ENCODE results near the gene CADM4. TPM values are rescaled to one million over a fixed set of nuclear protein-coding genes. Genes with fewer than 3 reads are reported as not detected.

The CADM4 gene
- total and polyA plus RNA-seq, 9 of the 15 experiments (the other 6 are each of a cell fraction or from before 2014, with no cell fraction given) = 0.03 to 4.6 (median 1.3) TPM

- TF ChIP-seq HMGXB4 (CRISPR knock-in tag; IDR thresholded peaks at IDR 0.05) (no peak), UBTF (IDR thresholded peaks at IDR 0.05; ENCODE audit: borderline replicate concordance in 1 of 2, low read depth in 2 of 2, low read length in 2 of 2) (no peak), E2F4 (CRISPR knock-in tag; IDR thresholded peaks at IDR 0.05; ENCODE audit: low read depth) (no peak), ZNF217 (CRISPR knock-in tag; IDR thresholded peaks at IDR 0.05) (no peak), HDGF (IDR thresholded peaks at IDR 0.05) (no peak), FOXJ2 (tag; IDR thresholded peaks at IDR 0.05) (no peak), MAZ (CRISPR knock-in tag; conservative IDR thresholded peaks at IDR 0.05 in 1 of 2, IDR thresholded peaks at IDR 0.05 in 1 of 2) (no peak), ZNF507 (tag; conservative IDR thresholded peaks at IDR 0.05) (no peak), PML (IDR thresholded peaks at IDR 0.05; ENCODE audit: low read length) (no peak), TFE3 (CRISPR knock-in tag; IDR thresholded peaks at IDR 0.05) (no peak), ILK (tag; IDR thresholded peaks at IDR 0.05; ENCODE audit: borderline replicate concordance, low read depth) (no peak), ZNF717 (CRISPR knock-in tag; IDR thresholded peaks at IDR 0.05) (no peak), BRD4 (IDR thresholded peaks at IDR 0.05) (no peak), SMARCC2 (IDR thresholded peaks at IDR 0.05; ENCODE audit: low read depth) (no peak), RREB1 (CRISPR knock-in tag; IDR thresholded peaks at IDR 0.05) (no peak)
Observed at GRCh38 chr19:43582495-43582894, 57.2 kb downstream of the CADM4 start (continued).
